ENCODE results near the gene EXOC6.
"Not testable (repeated sequence)": the region's sequence is repeated elsewhere in the genome, so short reads cannot be mapped to it uniquely, and the experiment has no call there.

Gene EXOC6

DNA sequence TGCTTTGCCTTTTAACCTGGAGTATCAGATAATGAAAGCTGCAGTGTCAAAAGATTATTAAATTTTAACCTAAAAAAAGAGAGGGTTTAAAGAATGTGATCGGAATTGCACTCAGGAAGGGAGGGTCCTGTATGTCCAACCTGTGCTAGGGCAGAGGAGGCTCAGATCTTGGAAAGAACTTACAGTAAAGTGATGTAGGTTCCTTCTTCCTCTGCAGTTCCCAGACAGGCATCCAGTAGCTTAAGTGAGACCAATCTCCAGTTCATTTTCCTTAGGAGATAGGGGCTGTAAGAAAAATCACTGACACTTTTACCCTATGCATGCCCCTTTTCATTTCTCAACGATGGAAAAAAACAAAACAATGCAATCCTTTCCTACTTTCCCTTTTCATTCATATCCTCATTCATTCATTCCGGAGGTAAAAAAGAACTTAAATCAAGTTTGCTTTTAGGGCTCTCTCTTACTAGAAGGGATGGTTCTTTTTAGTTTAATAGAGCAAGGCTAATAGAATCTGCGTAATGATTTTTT lies 28.3 kb downstream of the EXOC6 start:
- no peak for DNase-seq (ENCODE audit: extremely low read depth in 1 of 2, low read depth in 1 of 2)

DNA sequence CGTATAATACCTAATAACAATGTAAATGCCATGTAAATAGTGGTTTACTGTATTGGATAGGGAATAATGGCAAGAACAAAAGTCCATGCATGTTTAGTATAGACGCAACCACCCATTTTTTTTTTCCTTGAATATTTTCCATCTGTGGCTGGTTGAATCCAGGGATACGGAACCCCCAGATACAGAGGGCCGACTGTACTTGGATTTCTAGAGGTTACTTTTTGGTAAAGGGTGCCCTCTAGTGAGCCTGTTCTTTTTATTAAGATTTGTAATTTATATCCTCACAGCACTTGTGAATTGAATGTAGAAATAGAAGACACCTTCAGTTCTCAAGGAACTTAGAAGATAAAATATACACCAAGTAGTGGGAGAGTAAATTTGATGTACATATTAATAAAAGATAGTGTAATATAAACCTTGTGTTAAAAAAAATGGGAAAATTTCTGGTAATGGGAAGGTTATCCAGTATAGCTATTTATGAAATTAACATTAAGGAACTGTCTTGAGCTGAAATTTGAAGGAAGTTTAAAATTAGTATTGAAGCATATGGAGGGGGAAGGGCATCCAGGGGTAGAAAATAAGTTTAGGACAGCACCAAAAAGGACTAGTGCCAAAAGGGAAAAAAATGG lies 32.0 kb downstream of the EXOC6 start:
- no peak for DNase-seq (ENCODE audit: extremely low read depth in 1 of 2, low read depth in 1 of 2)

DNA sequence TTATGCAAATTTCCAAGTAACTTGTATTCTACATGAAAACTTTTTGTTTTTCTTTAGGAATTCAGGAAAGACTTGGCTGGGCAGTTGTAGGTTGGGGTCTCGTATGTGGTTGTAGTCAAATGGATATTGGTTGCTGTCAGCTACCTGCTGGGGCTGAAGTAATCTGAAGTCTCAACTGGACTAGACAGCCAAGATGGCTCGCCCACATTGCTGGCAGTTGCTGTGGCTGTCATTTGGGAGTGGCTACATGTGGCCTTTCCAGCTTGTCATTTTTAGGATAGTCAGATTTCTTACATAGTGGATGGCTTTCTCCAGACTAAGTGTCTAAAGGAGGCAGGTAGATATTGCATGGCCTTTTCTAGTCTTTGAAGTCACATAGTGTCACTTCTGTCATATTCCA lies 32.6 kb downstream of the EXOC6 start:
- DNase-seq (ENCODE audit: extremely low read depth in 1 of 2, low read depth in 1 of 2): no peak

GRCh38 chr10:92886334-92886961 lies 38.1 kb downstream of the EXOC6 start:
- DNase-seq (ENCODE audit: extremely low read depth in 1 of 2, low read depth in 1 of 2): no peak

DNA sequence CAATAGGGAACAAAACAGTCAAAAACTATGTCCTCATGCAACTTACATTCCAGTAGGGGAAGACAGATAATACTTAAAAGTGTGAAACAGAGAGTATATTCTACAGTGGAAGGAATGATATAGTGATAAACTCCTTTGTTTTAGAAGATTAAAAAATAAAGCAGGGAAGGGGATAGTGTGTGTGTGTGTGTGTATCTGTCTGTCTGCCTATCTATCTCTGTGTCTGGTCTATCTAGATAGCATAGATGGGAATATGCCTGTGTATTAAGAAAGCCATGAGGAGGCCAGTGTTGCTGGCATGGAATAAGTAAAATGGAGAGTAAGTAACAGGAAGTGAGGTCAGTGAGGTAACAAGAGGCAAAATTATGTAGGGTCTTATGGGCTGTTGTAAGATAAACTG lies 42.2 kb downstream of the EXOC6 start:
- no peak for DNase-seq (ENCODE audit: extremely low read depth in 1 of 2, low read depth in 1 of 2)

DNA sequence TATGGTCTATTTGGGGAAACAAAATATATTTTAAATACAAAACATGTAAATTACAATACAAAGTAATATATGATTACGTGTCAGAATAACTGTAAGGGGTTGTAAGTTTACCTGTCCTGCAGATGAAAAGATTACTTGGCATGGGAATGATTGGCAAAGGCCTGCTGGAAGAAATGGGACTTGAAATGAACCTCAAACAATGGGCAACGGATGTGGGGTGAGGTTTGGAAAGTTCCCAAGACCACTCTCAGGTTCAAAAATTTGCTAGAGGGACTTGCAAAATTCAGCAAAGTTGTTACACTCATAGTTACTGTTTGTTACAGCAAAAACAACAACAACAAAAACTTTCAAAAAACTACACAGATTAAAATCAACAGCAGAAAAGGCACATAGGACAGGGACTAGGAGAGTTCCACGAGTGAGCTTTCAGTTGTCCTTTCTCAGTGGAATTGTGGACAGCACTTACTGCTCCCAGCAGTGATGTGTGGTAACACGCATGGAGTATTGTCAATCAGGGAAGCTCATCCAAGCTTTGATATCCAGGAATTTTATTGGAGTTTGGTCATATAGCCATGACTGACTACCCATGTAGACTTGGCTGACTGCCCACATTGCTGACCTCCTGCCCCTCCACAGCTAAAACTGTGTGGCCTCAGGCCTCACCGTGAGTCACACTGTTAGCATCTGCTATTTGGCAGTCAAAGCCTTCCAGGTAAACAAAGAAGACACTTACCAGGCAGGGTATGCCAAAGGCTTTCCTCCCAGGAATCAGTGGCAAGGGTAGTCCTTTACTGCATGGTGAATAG lies 43.8 kb downstream of the EXOC6 start:
- DNase-seq (ENCODE audit: extremely low read depth in 1 of 2, low read depth in 1 of 2): no peak

GRCh38 chr10:92892691-92893054 lies 44.4 kb downstream of the EXOC6 start:
- DNase-seq (ENCODE audit: extremely low read depth in 1 of 2, low read depth in 1 of 2): no peak

GRCh38 chr10:92894081-92894655 lies 45.8 kb downstream of the EXOC6 start:
- DNase-seq (ENCODE audit: extremely low read depth in 1 of 2, low read depth in 1 of 2): no peak

- no peak for DNase-seq (ENCODE audit: extremely low read depth in 1 of 2, low read depth in 1 of 2)
Observed at GRCh38 chr10:92897916-92898315, 49.6 kb downstream of the EXOC6 start.

DNA sequence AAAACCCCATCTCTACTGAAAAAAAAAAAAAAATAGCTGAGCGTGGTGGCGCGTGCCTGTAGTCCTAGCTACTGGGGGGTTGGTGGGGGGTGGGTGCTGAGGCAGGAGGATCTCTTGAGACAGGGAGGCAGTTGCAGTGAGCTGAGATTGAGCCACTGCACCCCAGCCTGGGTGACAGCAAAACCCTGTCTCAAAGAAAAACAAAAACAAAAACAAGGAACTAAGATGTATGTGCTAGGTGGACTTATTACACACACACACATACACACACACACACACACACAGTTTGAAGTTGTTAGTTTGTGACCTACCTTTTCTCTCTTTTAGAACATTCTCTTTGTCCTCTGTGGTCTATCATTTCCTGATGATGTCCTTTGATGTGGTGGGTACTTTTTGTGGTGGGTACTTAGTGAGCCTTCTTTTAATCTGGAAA lies 53.5 kb downstream of the EXOC6 start:
- no peak for DNase-seq (ENCODE audit: extremely low read depth in 1 of 2, low read depth in 1 of 2)

DNA sequence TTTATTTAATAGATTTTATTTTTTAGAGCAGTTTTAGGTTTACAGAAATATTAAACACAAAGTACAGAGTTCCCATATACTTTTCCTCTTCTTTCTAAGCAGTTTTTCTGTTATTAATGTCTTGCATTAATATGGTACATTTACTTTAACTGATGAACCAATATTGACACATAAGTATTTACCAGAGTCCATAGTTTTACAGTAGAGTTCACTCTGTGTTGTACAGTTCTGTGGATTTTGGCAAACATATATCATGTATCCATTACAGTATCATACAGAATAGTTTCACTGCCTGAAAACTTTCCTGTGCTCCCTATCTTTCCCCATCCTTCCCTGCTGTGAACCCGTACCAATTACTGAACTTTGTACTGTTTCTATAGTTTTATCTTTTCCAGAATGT lies 55.3 kb downstream of the EXOC6 start:
- no peak for DNase-seq (ENCODE audit: extremely low read depth in 1 of 2, low read depth in 1 of 2)

GRCh38 chr10:92907280-92907679 lies 59.0 kb downstream of the EXOC6 start:
- no peak for DNase-seq (ENCODE audit: extremely low read depth in 1 of 2, low read depth in 1 of 2)

GRCh38 chr10:92912631-92913030 lies 64.3 kb downstream of the EXOC6 start:
- DNase-seq (ENCODE audit: extremely low read depth in 1 of 2, low read depth in 1 of 2): not testable (repeated sequence)

DNA sequence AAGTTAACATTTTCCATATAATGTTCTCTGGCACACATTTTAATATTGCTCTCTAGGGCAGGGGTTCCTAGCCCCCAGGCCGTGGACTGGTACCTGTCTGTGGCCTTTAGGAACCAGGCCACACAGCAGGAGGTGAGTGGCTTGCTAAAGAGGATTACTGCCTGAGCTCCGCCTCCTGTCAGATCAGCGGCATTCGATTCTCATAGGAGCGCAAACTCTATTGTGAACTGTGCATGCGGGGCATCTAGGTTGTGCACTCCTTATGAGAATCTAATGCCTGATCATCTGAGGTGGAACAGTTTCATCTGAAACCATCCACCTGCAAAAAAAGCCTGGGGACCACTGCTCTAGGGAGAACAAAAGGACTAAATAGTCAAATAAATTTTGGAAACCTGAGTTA lies 65.7 kb downstream of the EXOC6 start:
- no peak for DNase-seq (ENCODE audit: extremely low read depth in 1 of 2, low read depth in 1 of 2)

- peak in 1 of 2 donors; percentile 18 for DNase-seq (ENCODE audit: extremely low read depth in 1 of 2, low read depth in 1 of 2)
Observed at GRCh38 chr10:92914478-92915325, 66.4 kb downstream of the EXOC6 start.

- no peak for DNase-seq (ENCODE audit: extremely low read depth in 1 of 2, low read depth in 1 of 2)
Observed at GRCh38 chr10:92915892-92916291, 67.6 kb downstream of the EXOC6 start.

GRCh38 chr10:92916433-92916832 lies 68.1 kb downstream of the EXOC6 start:
- DNase-seq (ENCODE audit: extremely low read depth in 1 of 2, low read depth in 1 of 2): no peak

DNA sequence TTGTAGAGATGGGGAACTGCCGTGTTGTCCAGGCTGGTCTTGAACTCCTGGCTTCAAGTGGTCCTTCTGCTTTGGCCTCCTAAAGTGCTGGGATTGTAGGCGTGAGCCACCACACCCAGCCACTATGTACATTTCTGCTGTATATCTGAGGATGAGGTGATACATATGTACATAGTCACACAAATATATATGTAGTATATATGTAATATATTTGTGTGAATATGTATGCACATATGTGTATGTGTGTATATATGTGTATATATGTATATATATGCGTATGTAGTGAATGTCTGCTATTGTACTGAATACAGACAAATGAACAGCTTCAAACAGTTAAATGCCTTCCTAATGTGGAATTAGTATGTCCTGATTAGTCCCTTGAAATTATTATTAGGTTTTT lies 70.3 kb downstream of the EXOC6 start:
- DNase-seq (ENCODE audit: extremely low read depth in 1 of 2, low read depth in 1 of 2): no peak

- no peak for DNase-seq (ENCODE audit: extremely low read depth in 1 of 2, low read depth in 1 of 2)
Observed at GRCh38 chr10:92920866-92921265, 72.5 kb downstream of the EXOC6 start.

DNA sequence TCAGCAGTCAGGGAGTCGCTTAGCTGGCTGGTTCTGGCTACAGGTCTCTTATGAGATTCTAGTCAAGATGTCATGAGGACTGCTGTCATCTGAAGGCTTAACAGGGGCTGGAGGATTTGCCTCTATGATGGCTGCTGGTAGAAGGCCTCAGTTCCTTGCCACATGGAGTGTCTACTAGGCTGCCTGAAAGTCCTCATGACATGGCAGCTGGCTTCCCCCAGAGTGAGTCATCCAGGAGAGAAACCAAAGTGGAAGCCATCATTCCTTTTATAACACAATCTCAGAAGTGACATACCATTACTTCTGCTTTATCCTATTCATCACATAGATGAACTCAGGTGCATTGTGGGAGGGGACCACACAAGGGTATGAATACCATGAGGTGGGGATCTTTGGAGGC lies 75.1 kb downstream of the EXOC6 start:
- DNase-seq (ENCODE audit: extremely low read depth in 1 of 2, low read depth in 1 of 2): no peak

DNA sequence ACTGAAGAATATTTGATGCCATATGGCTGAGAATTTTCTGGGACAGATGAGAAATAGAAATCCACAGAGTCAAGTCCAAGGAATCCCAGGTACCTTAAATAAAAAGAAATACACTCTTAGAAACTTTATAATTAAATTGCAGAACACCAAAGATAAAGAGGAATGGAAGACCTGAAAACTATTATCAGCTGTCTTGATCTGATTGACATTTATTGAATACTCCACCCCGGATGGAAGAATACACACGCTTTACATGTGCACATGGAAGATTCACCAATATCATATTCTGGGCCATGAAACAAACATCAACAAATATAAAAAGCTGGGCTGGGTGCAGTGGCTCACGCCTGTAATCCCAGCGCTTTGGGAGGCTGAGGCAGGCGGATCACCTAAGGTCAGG lies 81.6 kb downstream of the EXOC6 start:
- no peak for DNase-seq (ENCODE audit: extremely low read depth in 1 of 2, low read depth in 1 of 2)
